Activated T-helper 9 cell treated with anti-CD3 and anti-CD28 coated beads, Interleukin-2, amount 50 U/mL, for 16 hours (primary cell): ENCODE results near the gene ZNF512B.
"Not testable (repeated sequence)": the region's sequence is repeated elsewhere in the genome, so short reads cannot be mapped to it uniquely, and the experiment has no call there.

Source experiments
- DNase-seq: peaks from one replicate; pipeline ENCODE4 v3.0.0-alpha.2; 2020; ENCODE audit warnings: low read depth

ZNF512B gene

GRCh38 chr20:63978319-63979228 is 8.8 kb upstream of the ZNF512B start:
- DNase-seq, result peak; percentile 49

- peak; percentile 37 for DNase-seq
These were observed 8.1 kb upstream of the ZNF512B start for GRCh38 chr20:63977739-63978276.

- DNase-seq, result no peak
These were observed 7.4 kb upstream of the ZNF512B start for GRCh38 chr20:63976980-63977738.

- not testable (repeated sequence) for DNase-seq
These were observed 6.8 kb upstream of the ZNF512B start for GRCh38 chr20:63976511-63976910.

- DNase-seq, result no peak
These were observed 4.9 kb upstream of the ZNF512B start for GRCh38 chr20:63974402-63975200.

GRCh38 chr20:63973636-63974401 is 4.1 kb upstream of the ZNF512B start:
- DNase-seq, result peak; percentile 73

- DNase-seq, result no peak
These were observed 3.4 kb upstream of the ZNF512B start for GRCh38 chr20:63973160-63973479.

- no peak for DNase-seq
These were observed 2.8 kb upstream of the ZNF512B start for GRCh38 chr20:63972312-63973159.

- not testable (repeated sequence) for DNase-seq
These were observed 2.2 kb upstream of the ZNF512B start for GRCh38 chr20:63971960-63972311.

- no peak for DNase-seq
These were observed 1.1 kb upstream of the ZNF512B start for GRCh38 chr20:63970714-63971431.

- no peak for DNase-seq
These were observed 586 bp downstream of the ZNF512B start for GRCh38 chr20:63968928-63969760.

GRCh38 chr20:63968136-63968927 is 1.4 kb downstream of the ZNF512B start:
- no peak for DNase-seq

GRCh38 chr20:63967330-63968135 is 2.2 kb downstream of the ZNF512B start:
- no peak for DNase-seq

- DNase-seq, result no peak
These were observed 2.8 kb downstream of the ZNF512B start for GRCh38 chr20:63966944-63967322.

- no peak for DNase-seq
These were observed 3.4 kb downstream of the ZNF512B start for GRCh38 chr20:63966172-63966943.

GRCh38 chr20:63964412-63964811 is 5.3 kb downstream of the ZNF512B start:
- no peak for DNase-seq
